H1 (cell line): ENCODE results near the gene ALDH4A1. TPM values are rescaled to one million over a fixed set of nuclear protein-coding genes. Genes with fewer than 3 reads are reported as not detected.

Experiments
- CTCF ChIA-PET: fragments of 300-600 bp; sonication (Branson Sonifier 250); formaldehyde crosslinking; loops from one replicate; lab custom pipeline; 2021; ENCODE audit not compliant: partially characterized antibody; lab: Charles Lee
- POLR2A ChIA-PET: fragments of 300-600 bp; sonication (Branson Sonifier 250); formaldehyde crosslinking; loops from one replicate; lab custom pipeline; 2021; ENCODE audit warnings: inconsistent platforms; ENCODE audit not compliant: partially characterized antibody; lab: Charles Lee
- DNase-seq, 2 experiments: peaks; one replicate each; pipeline versions ENCODE4 v3.0.0 to v3.0.0-alpha.2; 2010 to 2022; ENCODE audit warnings: low spot score in 2 of 2, low read depth in 1 of 2, mixed read lengths in 1 of 2
- FAIRE-seq: peaks from 2 replicates; lab custom pipeline; 2011; peaks lifted over from hg19 to GRCh38; lab: Jason Lieb, UNC
- H2AFZ ChIP-seq: 2 replicates; pipeline ENCODE4 v1.8.1; 2012; ENCODE audit warnings: low read length, inconsistent platforms
- H2AK5ac ChIP-seq: 2 replicates; pipeline ENCODE4 v1.6.1; 2013; ENCODE audit warnings: low read depth, low read length
- H2BK120ac ChIP-seq: replicated peaks from 2 replicates; pipeline ENCODE3; 2013; ENCODE audit warnings: low read depth, low read length, inconsistent platforms
- H2BK12ac ChIP-seq: 2 replicates; pipeline ENCODE4 v1.6.1; 2013; ENCODE audit warnings: low read depth, low read length
- H2BK15ac ChIP-seq: 2 replicates; pipeline ENCODE4 v1.6.1; 2013; ENCODE audit warnings: low read length
- H2BK20ac ChIP-seq: 2 replicates; pipeline ENCODE4 v1.6.1; 2013; ENCODE audit warnings: low read length
- H2BK5ac ChIP-seq: 2 replicates; pipeline ENCODE4 v1.6.1; 2013; ENCODE audit warnings: low read depth, low read length
- H3K14ac ChIP-seq: 2 replicates; pipeline ENCODE4 v1.6.1; 2013; ENCODE audit warnings: inconsistent platforms; ENCODE audit not compliant: insufficient read length
- H3K18ac ChIP-seq: 2 replicates; pipeline ENCODE4 v1.6.1; 2013; ENCODE audit warnings: low read length; ENCODE audit errors: extremely low read depth
- H3K23ac ChIP-seq: 2 replicates; pipeline ENCODE4 v1.6.1; 2013; ENCODE audit warnings: inconsistent platforms; ENCODE audit not compliant: insufficient read length
- H3K23me2 ChIP-seq: 2 replicates; pipeline ENCODE4 v1.6.1; 2013; ENCODE audit warnings: low read depth, low read length
- H3K27ac ChIP-seq: 2 replicates; pipeline ENCODE4 v1.6.1; 2011; ENCODE audit warnings: low read depth, low read length, inconsistent platforms
- H3K27me3 ChIP-seq, 4 experiments: replicated peaks in 1 of 4; 1 replicate in 1 of 4; 2 replicates in 3 of 4; pipeline versions ENCODE4 v1.6.1 to v1.8.1; 2011 to 2013; ENCODE audit warnings: low read length in 3 of 4, mild to moderate bottlenecking in 3 of 4, inconsistent platforms in 2 of 4, mixed read lengths in 2 of 4, moderate library complexity in 1 of 4; ENCODE audit not compliant: control insufficient read depth in 3 of 4, insufficient read depth in 3 of 4; ENCODE audit errors: extremely low read depth in 1 of 4
- H3K36me3 ChIP-seq, 4 experiments: 2 replicates each; pipeline versions ENCODE4 v1.6.1 to v1.8.1; 2011 to 2013; ENCODE audit warnings: mild to moderate bottlenecking in 4 of 4, low read length in 3 of 4, moderate library complexity in 2 of 4, control low read depth in 1 of 4, inconsistent platforms in 1 of 4; ENCODE audit not compliant: insufficient read depth in 4 of 4, control insufficient read depth in 2 of 4
- H3K4ac ChIP-seq: replicated peaks from 2 replicates; pipeline ENCODE3; 2013; ENCODE audit warnings: low read length, low read depth, mixed read lengths, inconsistent platforms; ENCODE audit not compliant: insufficient read length
- H3K4me1 ChIP-seq, 4 experiments: replicated peaks in 1 of 4; 1 replicate in 1 of 4; 2 replicates in 3 of 4; pipeline versions ENCODE4 v1.6.1 to v1.8.1; 2011 to 2013; ENCODE audit warnings: low read length in 3 of 4, inconsistent platforms in 2 of 4, mixed read lengths in 1 of 4; ENCODE audit not compliant: insufficient read depth in 4 of 4, control insufficient read depth in 3 of 4
- H3K4me2 ChIP-seq, 2 experiments: 2 replicates each; pipeline versions ENCODE4 v1.6.1 to v1.8.1; 2011 to 2013; ENCODE audit warnings: low read depth in 2 of 2, low read length in 2 of 2, control low read depth in 1 of 2, inconsistent platforms in 1 of 2, mild to moderate bottlenecking in 1 of 2; ENCODE audit not compliant: insufficient read depth in 1 of 2
- H3K4me3 ChIP-seq, 4 experiments: fragments of 200-600, 300-600 bp in 1 of 4; sonication (generic), shearing (Covaris generic), sonication (Bioruptor Twin) in 1 of 4; 2 replicates each; pipeline versions ENCODE4 v1.5.1 to v1.8.1; 2011 to 2016; ENCODE audit warnings: low read length in 4 of 4, low read depth in 3 of 4, control low read depth in 2 of 4, inconsistent platforms in 2 of 4, mild to moderate bottlenecking in 2 of 4, mixed read lengths in 1 of 4, moderate library complexity in 1 of 4; ENCODE audit not compliant: insufficient read depth in 2 of 4; ENCODE audit errors: extremely low read depth in 1 of 4
- H3K56ac ChIP-seq: replicated peaks from 2 replicates; pipeline ENCODE3; 2013; ENCODE audit warnings: low read depth, mild to moderate bottlenecking, mixed read lengths, low read length, inconsistent platforms; ENCODE audit not compliant: insufficient read length
- H3K79me1 ChIP-seq: 2 replicates; pipeline ENCODE4 v1.6.1; 2013; ENCODE audit warnings: low read depth, low read length, control low read depth
- H3K79me2 ChIP-seq, 2 experiments: 2 replicates each; pipeline versions ENCODE4 v1.6.1 to v1.8.1; 2012 to 2013; ENCODE audit warnings: low read length in 2 of 2, mild to moderate bottlenecking in 2 of 2, inconsistent platforms in 1 of 2; ENCODE audit not compliant: insufficient read depth in 2 of 2, control insufficient read depth in 1 of 2
- H3K9ac ChIP-seq, 4 experiments: replicated peaks in 1 of 4; 1 replicate in 1 of 4; 2 replicates in 3 of 4; pipeline versions ENCODE4 v1.6.1 to v1.8.1; 2011 to 2013; ENCODE audit warnings: low read depth in 3 of 4, low read length in 3 of 4, control low read depth in 2 of 4, mild to moderate bottlenecking in 2 of 4, moderate library complexity in 2 of 4, inconsistent platforms in 1 of 4; ENCODE audit errors: extremely low read depth in 1 of 4
- H3K9me3 ChIP-seq, 2 experiments: 2 replicates each; pipeline versions ENCODE4 v1.6.1 to v1.8.1; 2012 to 2013; ENCODE audit warnings: mild to moderate bottlenecking in 2 of 2, moderate library complexity in 2 of 2, control low read depth in 1 of 2, inconsistent platforms in 1 of 2, low read depth in 1 of 2, low read length in 1 of 2, mixed read lengths in 1 of 2; ENCODE audit not compliant: insufficient read depth in 2 of 2
- H4K20me1 ChIP-seq, 2 experiments: replicated peaks in 1 of 2; 2 replicates each; pipeline versions ENCODE3 to v1.8.1; 2011 to 2013; ENCODE audit warnings: inconsistent platforms in 2 of 2, low read length in 2 of 2, mild to moderate bottlenecking in 1 of 2; ENCODE audit not compliant: insufficient read depth in 2 of 2, control insufficient read depth in 1 of 2
- H4K5ac ChIP-seq: 2 replicates; pipeline ENCODE4 v1.6.1; 2013; ENCODE audit warnings: low read length, low read depth, mixed read lengths, inconsistent platforms; ENCODE audit not compliant: insufficient read length
- H4K8ac ChIP-seq: 2 replicates; pipeline ENCODE4 v1.8.0; 2013; ENCODE audit warnings: mild to moderate bottlenecking, moderate library complexity, low read length, inconsistent platforms; ENCODE audit not compliant: insufficient read depth; ENCODE audit errors: extremely low read depth
- H4K91ac ChIP-seq: replicated peaks from 2 replicates; pipeline ENCODE3; 2013; ENCODE audit warnings: low read length, mixed read lengths, inconsistent platforms; ENCODE audit not compliant: insufficient read length
- CREB1 ChIP-seq: IDR thresholded peaks from 2 replicates; pipeline ENCODE4 v1.6.1; 2012; ENCODE audit warnings: inconsistent platforms
- EP300 ChIP-seq, 2 experiments: IDR thresholded peaks; 1 replicate in 1 of 2; 2 replicates in 1 of 2; pipeline ENCODE4 v1.6.1; 2011 to 2012; ENCODE audit warnings: low read depth in 2 of 2, low read length in 2 of 2, mild to moderate bottlenecking in 2 of 2, borderline replicate concordance in 1 of 2, inconsistent platforms in 1 of 2, moderate library complexity in 1 of 2
- FOSL1 ChIP-seq: IDR thresholded peaks from 2 replicates; pipeline ENCODE4 v1.6.1; 2011; ENCODE audit warnings: mild to moderate bottlenecking, low read depth, low read length, moderate library complexity; ENCODE audit not compliant: insufficient read depth
- GTF2F1 ChIP-seq: IDR thresholded peaks from 2 replicates; pipeline ENCODE4 v1.6.1; 2012; ENCODE audit warnings: low read depth, low read length, improper control_type of control experiment, borderline replicate concordance
- PHF8 ChIP-seq: fragments of 200-600 bp; sonication (generic); conservative IDR thresholded peaks from 2 replicates; pipeline ENCODE4 v1.7.1; 2012; ENCODE audit warnings: low read depth, mild to moderate bottlenecking, inconsistent platforms, low read length, moderate library complexity
- POLR2AphosphoS5 ChIP-seq: IDR thresholded peaks from 2 replicates; pipeline ENCODE4 v1.6.1; 2011; ENCODE audit warnings: low read depth, low read length
- RAD21 ChIP-seq, 2 experiments: IDR thresholded peaks in 1 of 2; conservative IDR thresholded peaks in 1 of 2; 2 replicates each; pipeline ENCODE4 v1.6.1; 2011; ENCODE audit warnings: low read depth in 2 of 2, low read length in 2 of 2, improper control_type of control experiment in 1 of 2, inconsistent platforms in 1 of 2, mild to moderate bottlenecking in 1 of 2, moderate library complexity in 1 of 2
- RBBP5 ChIP-seq: IDR thresholded peaks from 2 replicates; pipeline ENCODE4 v1.7.1; 2012; ENCODE audit warnings: low read depth, mild to moderate bottlenecking, inconsistent platforms, low read length, moderate library complexity, borderline replicate concordance
- SIRT6 ChIP-seq: IDR thresholded peaks from one replicate; pipeline ENCODE4 v1.7.1; 2012; ENCODE audit warnings: low read length, inconsistent platforms
- SIX5 ChIP-seq: IDR thresholded peaks from 2 replicates; pipeline ENCODE4 v1.6.1; 2011; ENCODE audit warnings: mild to moderate bottlenecking, low read depth, low read length
- SP2 ChIP-seq: IDR thresholded peaks from 2 replicates; pipeline ENCODE4 v1.6.1; 2012; ENCODE audit warnings: mild to moderate bottlenecking, low read length, inconsistent platforms
- TBP ChIP-seq: IDR thresholded peaks from 2 replicates; pipeline ENCODE4 v1.6.1; 2011; ENCODE audit warnings: low read depth, low read length, improper control_type of control experiment
- TCF12 ChIP-seq: IDR thresholded peaks from 2 replicates; pipeline ENCODE4 v1.6.1; 2011; ENCODE audit warnings: low read depth, mild to moderate bottlenecking, low read length
- ZNF274 ChIP-seq: IDR thresholded peaks from 2 replicates; pipeline ENCODE4 v1.7.0; 2012; ENCODE audit warnings: low read length, borderline replicate concordance; ENCODE audit errors: extremely low read depth
- WGBS, 2 experiments: shearing (Covaris generic) in 1 of 2; methylation state at CpG; one replicate each; pipeline versions ENCODE4 v1.1.6 to v1.1.7; 2013 to 2015; ENCODE audit warnings: low lambda C conversion rate in 2 of 2, mixed read lengths in 2 of 2, inconsistent platforms in 1 of 2, low coverage in 1 of 2, missing lambda C conversion rate in 1 of 2; ENCODE audit not compliant: insufficient replicate concordance in 2 of 2, insufficient coverage in 1 of 2, insufficient read length in 1 of 2; ENCODE audit errors: extremely low coverage in 1 of 2, missing lambda C conversion rate in 1 of 2; 5-methylcytosine and 5-hydroxymethylcytosine counted together
- polyA plus RNA-seq, 7 experiments: library from polyadenylated mRNA; depleted of rRNA in 3 of 7; stranded (reverse) in 5 of 7; unstranded in 2 of 7; fragments of >200 nt in 5 of 7; fragments of 200-250 nt in 2 of 7; gene quantifications; 1 replicate in 5 of 7; 2 replicates in 1 of 7; 4 replicates in 1 of 7; pipeline versions ENCODE4 v1.2.1 to v1.2.3, GENCODE V29; 2011 to 2013; ENCODE audit warnings: missing spikeins in 2 of 7, mixed read lengths in 2 of 7
- total RNA-seq: library from RNA; stranded (reverse); fragmentation: NEBNext Ultra II Directional; extraction: Animal tissue kit (Norgen Biotek cat#: 25700); gene quantifications from 2 replicates; pipeline ENCODE4 v1.2.1, GENCODE V29; 2021

Gene ALDH4A1
- total and polyA plus RNA-seq, 2 of the 8 experiments (the other 6 are each of a cell fraction or from before 2014, with no cell fraction given): 30.3 to 35.9 TPM

- Histone ChIP-seq H2BK120ac (no peak overlapping the region), H3K36me3 (no peaks in the 10 kb centered on the region), H2BK12ac (no peak overlapping the region), H2BK20ac (no peak overlapping the region), H3K4me1 (peaks cover 0 to 3% (median 1%) of the 10 kb centered on the region in 4 experiments; a peak in 5 of 7 replicates), H2BK5ac (no peak overlapping the region), H3K23me2 (peaks cover 6% of the 10 kb centered on the region; the same call in 1 of the 2 replicates), H2AK5ac (no peak overlapping the region), H3K79me2 (no peaks in the 10 kb centered on the region), H3K4ac (no peak overlapping the region), H2AFZ (no peak overlapping the region), H4K5ac (no peak overlapping the region), H3K27me3 (peaks cover 0 to under 1% (median 0%) of the 10 kb centered on the region in 4 experiments; a peak in 4 of 7 replicates), H3K9ac (no peak overlapping the region), H2BK15ac (no peak overlapping the region), H4K91ac (no peak overlapping the region), H3K23ac (no peak overlapping the region), H3K14ac (no peak overlapping the region), H4K8ac (no peak overlapping the region), H3K27ac (no peak overlapping the region), H3K56ac (no peak overlapping the region), H3K4me3 (no peak overlapping the region), H3K9me3 (no peaks in the 10 kb centered on the region), H3K18ac (no peak overlapping the region), H3K79me1 (peaks cover 5% of the 10 kb centered on the region), H3K4me2 (no peak overlapping the region), H4K20me1 (peaks cover 2 to 7% of the 10 kb centered on the region in 2 experiments)
- ChIA-PET CTCF (interaction anchor here (1.9 to 5.1 kb wide), 4 partner anchors 9 to 15 kb away, joined by 12 to 31 read pairs (median 14); no protein-coding TSS in a partner anchor), POLR2A (interaction anchor here (1.5 kb wide), 1 partner anchor 284 kb away, joined by 3 read pairs; no protein-coding TSS in a partner anchor)
- FAIRE-seq (no peak), DNase-seq (no peak)
- 94% methylated on average over 8 of the region's 8 CpGs; no CpG with 5 or more reads in 1 of the 2 experiments for WGBS, 2 experiments
- no peak for TF ChIP-seq SP2
- no peak for TF ChIP-seq TBP
- no peak for TF ChIP-seq RAD21 (IDR thresholded peaks at IDR 0.05 in 1 of 2, conservative IDR thresholded peaks at IDR 0.05 in 1 of 2; ENCODE audit: low read depth in 2 of 2, low read length in 2 of 2)
- no peak for TF ChIP-seq TCF12
- no peak for TF ChIP-seq RBBP5
- no peak for TF ChIP-seq PHF8
- no peak for TF ChIP-seq SIRT6
- TF ChIP-seq FOSL1: no peak
- no peak for TF ChIP-seq EP300 (IDR thresholded peaks at IDR 0.05; ENCODE audit: borderline replicate concordance in 1 of 2, low read depth in 2 of 2, low read length in 2 of 2)
- TF ChIP-seq GTF2F1: no peak
- TF ChIP-seq POLR2AphosphoS5: no peak
- no peak for TF ChIP-seq CREB1
- no peak for TF ChIP-seq SIX5
- TF ChIP-seq ZNF274: no peak
Observed at GRCh38 chr1:18898567-18898966, 3.8 kb downstream of the ALDH4A1 start.
